ACC112 (cell line): Measurements from ENCODE around the gene RPS6KA5.
"Not testable (repeated sequence)": the region's sequence is repeated elsewhere in the genome, so short reads cannot be mapped to it uniquely, and the experiment has no call there.

Experiments
- H2AFZ ChIP-seq: fragments of 200-600 bp; sonication (generic); one replicate; pipeline ENCODE4 v1.6.0; 2017; ENCODE audit warnings: antibody characterized with exemption, low read length; ENCODE audit not compliant: unreplicated experiment
- H3K27ac ChIP-seq: fragments of 200-600 bp; sonication (generic); 2 replicates; pipeline ENCODE4 v1.5.1; 2014; ENCODE audit warnings: low read depth, mild to moderate bottlenecking, antibody characterized with exemption, low read length, moderate library complexity
- H3K27me3 ChIP-seq: fragments of 200-600 bp; sonication (generic); 2 replicates; pipeline ENCODE4 v1.6.1; 2014; ENCODE audit warnings: mild to moderate bottlenecking, antibody characterized with exemption, low read length, moderate library complexity, mixed read lengths; ENCODE audit not compliant: insufficient read depth
- H3K36me3 ChIP-seq: fragments of 200-600 bp; sonication (generic); 2 replicates; pipeline ENCODE4 v1.6.1; 2016; ENCODE audit warnings: mild to moderate bottlenecking, antibody characterized with exemption, low read length, moderate library complexity, mixed read lengths; ENCODE audit not compliant: insufficient read depth
- H3K4me1 ChIP-seq: fragments of 200-600 bp; sonication (generic); one replicate; pipeline ENCODE4 v1.6.1; 2016; ENCODE audit warnings: low read length, mixed read lengths; ENCODE audit not compliant: insufficient read depth, unreplicated experiment, control insufficient read depth
- H3K4me3 ChIP-seq: fragments of 200-600 bp; sonication (generic); 2 replicates; pipeline ENCODE4 v1.5.1; 2014; ENCODE audit warnings: mild to moderate bottlenecking, low read depth, low read length
- H3K79me2 ChIP-seq: fragments of 200-600 bp; sonication (generic); one replicate; pipeline ENCODE4 v1.6.0; 2016; ENCODE audit warnings: low read length; ENCODE audit not compliant: control insufficient read depth, unreplicated experiment, insufficient read depth

Gene RPS6KA5

DNA sequence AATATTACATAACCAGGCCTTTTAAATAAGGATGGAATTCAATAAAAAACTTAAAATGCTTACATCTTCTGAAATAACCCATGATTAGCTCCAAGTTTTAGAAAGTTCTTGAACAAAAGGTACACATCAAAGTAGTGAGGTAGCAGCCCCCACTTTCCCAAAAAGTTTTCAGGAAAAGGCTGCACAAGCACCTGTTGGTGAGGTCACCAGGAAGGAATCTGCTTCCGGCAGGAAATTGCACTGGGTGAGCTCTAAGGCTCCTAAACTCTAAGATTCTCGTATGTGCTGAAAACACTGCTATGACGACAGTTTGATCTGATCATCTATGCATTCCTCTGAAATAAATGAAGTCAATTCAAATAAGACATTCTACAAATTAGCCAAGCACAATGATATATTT, 210.0 kb downstream of the RPS6KA5 start:
- no peak overlapping the region for H2AFZ ChIP-seq

GRCh38 chr14:90849787-90850444, 210.5 kb downstream of the RPS6KA5 start:
- H3K79me2 ChIP-seq: no peaks in the 10 kb centered on the region
- H2AFZ ChIP-seq: no peak overlapping the region
- H3K4me3 ChIP-seq: no peak overlapping the region
- peaks cover 15% of the 10 kb centered on the region for H3K27me3 ChIP-seq
- no peak overlapping the region for H3K27ac ChIP-seq
- H3K36me3 ChIP-seq: no peaks in the 10 kb centered on the region
- no peaks in the 10 kb centered on the region for H3K4me1 ChIP-seq

More for the DNA sequence above, 210.0 kb downstream of the RPS6KA5 start:
- Histone ChIP-seq H3K36me3 (no peaks in the 10 kb centered on the region), H3K27me3 (peaks cover 11% of the 10 kb centered on the region), H3K27ac (no peak overlapping the region), H3K4me1 (no peaks in the 10 kb centered on the region), H3K79me2 (no peaks in the 10 kb centered on the region), H3K4me3 (no peak overlapping the region)

- Histone ChIP-seq H3K79me2 (no peaks in the 10 kb centered on the region), H3K4me1 (no peaks in the 10 kb centered on the region), H2AFZ (no peak overlapping the region), H3K27me3 (peaks cover 15% of the 10 kb centered on the region), H3K27ac (no peak overlapping the region), H3K36me3 (no peaks in the 10 kb centered on the region), H3K4me3 (no peak overlapping the region)
These were observed 211.3 kb downstream of the RPS6KA5 start for GRCh38 chr14:90848944-90849731.

DNA sequence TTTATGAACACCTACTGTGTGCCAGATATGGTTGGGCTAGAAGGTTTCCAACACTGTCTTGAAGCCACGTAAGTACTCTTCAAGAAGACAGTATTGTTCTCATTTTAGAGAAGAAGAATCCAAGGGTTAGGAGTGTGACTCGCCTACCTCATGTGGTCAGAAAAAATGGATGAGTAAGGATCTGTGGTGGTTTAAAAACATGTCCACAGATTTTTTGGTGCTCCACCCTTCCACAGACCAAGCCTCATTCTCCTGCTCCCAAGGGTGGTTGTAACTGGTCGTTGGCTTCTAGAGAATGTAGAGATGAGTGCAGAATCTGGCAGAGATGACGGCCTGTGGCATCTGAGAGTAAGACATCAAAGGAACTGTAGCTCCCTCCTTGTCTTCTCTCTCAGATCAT, 213.9 kb downstream of the RPS6KA5 start:
- H3K4me3 ChIP-seq: no peak overlapping the region
- no peak overlapping the region for H3K27ac ChIP-seq
- H3K79me2 ChIP-seq: no peaks in the 10 kb centered on the region
- peaks cover 15% of the 10 kb centered on the region for H3K27me3 ChIP-seq
- no peaks in the 10 kb centered on the region for H3K36me3 ChIP-seq
- no peaks in the 10 kb centered on the region for H3K4me1 ChIP-seq
- H2AFZ ChIP-seq: no peak overlapping the region

GRCh38 chr14:90844321-90844720, 216.1 kb downstream of the RPS6KA5 start:
- Histone ChIP-seq H3K4me1 (peaks cover 3% of the 10 kb centered on the region), H3K27ac (no peak overlapping the region), H3K79me2 (no peaks in the 10 kb centered on the region), H3K27me3 (peaks cover 15% of the 10 kb centered on the region), H3K4me3 (no peak overlapping the region), H3K36me3 (no peaks in the 10 kb centered on the region), H2AFZ (no peak overlapping the region)

DNA sequence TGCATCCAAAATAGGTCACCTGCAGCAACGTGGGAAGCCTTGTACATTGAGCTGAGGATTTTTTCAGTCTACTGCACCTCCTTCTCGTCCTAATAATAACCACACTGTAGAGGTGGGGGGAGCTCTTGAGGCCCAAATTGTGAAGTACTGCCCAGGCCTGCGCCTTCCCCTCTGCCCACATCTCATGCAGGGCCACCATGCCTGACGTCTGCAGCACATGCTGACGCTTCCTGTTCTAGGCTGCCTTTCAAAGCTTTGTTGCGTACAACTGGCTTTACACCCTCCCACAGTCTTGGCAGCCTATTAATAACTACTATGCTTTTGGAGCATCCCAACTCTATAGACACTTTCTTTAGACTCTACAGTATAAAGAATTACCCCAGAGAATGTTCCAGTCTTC, 217.7 kb downstream of the RPS6KA5 start:
- no peak overlapping the region for H3K4me3 ChIP-seq
- H3K27ac ChIP-seq: no peak overlapping the region
- no peaks in the 10 kb centered on the region for H3K36me3 ChIP-seq
- H2AFZ ChIP-seq: no peak overlapping the region
- H3K27me3 ChIP-seq: peaks cover 14% of the 10 kb centered on the region
- H3K79me2 ChIP-seq: no peaks in the 10 kb centered on the region
- peaks cover 9% of the 10 kb centered on the region for H3K4me1 ChIP-seq

- not testable (repeated sequence) for H3K4me3 ChIP-seq, H3K79me2 ChIP-seq, H3K27ac ChIP-seq, H3K27me3 ChIP-seq, H2AFZ ChIP-seq, H3K4me1 ChIP-seq, H3K36me3 ChIP-seq
These were observed 219.8 kb downstream of the RPS6KA5 start for GRCh38 chr14:90840667-90841066.

DNA sequence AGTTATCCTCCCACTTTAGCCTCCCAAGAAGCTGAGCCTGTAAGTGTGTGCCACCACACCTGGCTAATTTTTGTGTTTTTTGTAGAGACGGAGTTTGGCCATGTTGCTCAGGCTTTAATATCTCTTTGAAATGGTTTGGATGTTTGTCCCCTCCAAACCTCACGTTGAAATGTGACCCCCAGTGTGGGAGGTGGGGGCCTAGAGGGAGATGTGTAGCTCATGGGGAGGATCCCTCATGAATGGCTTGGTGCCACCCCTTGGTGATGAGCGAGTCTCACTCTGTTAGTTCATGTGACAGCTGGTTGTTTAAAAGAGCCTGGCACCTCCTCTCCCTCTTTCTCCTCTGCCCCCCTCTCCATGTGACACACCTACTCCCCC, 220.6 kb downstream of the RPS6KA5 start:
- H3K27me3 ChIP-seq: no peaks in the 10 kb centered on the region
- no peaks in the 10 kb centered on the region for H3K36me3 ChIP-seq
- no peak overlapping the region for H3K27ac ChIP-seq
- H3K4me1 ChIP-seq: peaks cover 9% of the 10 kb centered on the region
- no peak overlapping the region for H2AFZ ChIP-seq
- H3K79me2 ChIP-seq: no peaks in the 10 kb centered on the region
- no peak overlapping the region for H3K4me3 ChIP-seq

- H3K4me1 ChIP-seq: peaks cover 9% of the 10 kb centered on the region
- no peaks in the 10 kb centered on the region for H3K27me3 ChIP-seq
- peak overlapping the region; percentile 15 for H3K27ac ChIP-seq
- H3K36me3 ChIP-seq: no peaks in the 10 kb centered on the region
- peak overlapping the region; percentile 43 for H3K4me3 ChIP-seq
- no peaks in the 10 kb centered on the region for H3K79me2 ChIP-seq
- peak overlapping the region; percentile 64 for H2AFZ ChIP-seq
These were observed 221.2 kb downstream of the RPS6KA5 start for GRCh38 chr14:90839024-90839888.

DNA sequence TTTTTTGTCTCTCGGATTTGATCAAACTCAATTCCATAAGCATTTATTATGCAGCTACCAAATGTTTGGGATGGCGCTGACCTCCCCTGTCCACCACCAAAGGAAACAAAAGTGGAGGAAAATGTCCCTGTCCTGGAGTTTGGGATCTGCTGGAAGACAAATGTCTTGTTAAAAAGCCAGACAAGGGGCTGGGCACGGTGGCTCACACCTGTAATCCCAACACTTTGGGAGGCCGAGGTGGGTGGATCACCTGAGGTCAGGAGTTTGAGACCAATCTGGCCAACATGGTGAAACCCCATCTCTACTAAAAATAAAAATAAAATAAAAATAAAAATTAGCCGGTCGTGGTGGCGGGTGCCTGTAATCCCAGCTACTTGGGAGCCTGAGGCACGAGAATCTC, 221.9 kb downstream of the RPS6KA5 start:
- not testable (repeated sequence) for H3K79me2 ChIP-seq, H3K36me3 ChIP-seq, H3K27me3 ChIP-seq, H2AFZ ChIP-seq, H3K4me3 ChIP-seq, H3K27ac ChIP-seq, H3K4me1 ChIP-seq
